Panc1 (cell line): ENCODE results near the gene TBXT.

Experiments used
- POLR2AphosphoS5 ChIP-seq: IDR thresholded peaks from 2 replicates; pipeline ENCODE4 v1.6.1; 2012; ENCODE audit warnings: mild to moderate bottlenecking, low read depth, low read length, moderate library complexity
- TF ChIP-seq, protein P1 (sequence below): fragments of 450-650 bp; IDR thresholded peaks from 2 replicates; pipeline ENCODE4 v1.5.1; 2017; ENCODE audit warnings: mild to moderate bottlenecking
- TF ChIP-seq, protein P2 (sequence below), 2 experiments: IDR thresholded peaks; 2 replicates each; pipeline ENCODE4 v1.6.1; 2011 to 2012; ENCODE audit warnings: low read depth in 2 of 2, control low read depth in 1 of 2, low read length in 1 of 2, mild to moderate bottlenecking in 1 of 2, moderate library complexity in 1 of 2; ENCODE audit not compliant: insufficient read depth in 1 of 2

DNA sequence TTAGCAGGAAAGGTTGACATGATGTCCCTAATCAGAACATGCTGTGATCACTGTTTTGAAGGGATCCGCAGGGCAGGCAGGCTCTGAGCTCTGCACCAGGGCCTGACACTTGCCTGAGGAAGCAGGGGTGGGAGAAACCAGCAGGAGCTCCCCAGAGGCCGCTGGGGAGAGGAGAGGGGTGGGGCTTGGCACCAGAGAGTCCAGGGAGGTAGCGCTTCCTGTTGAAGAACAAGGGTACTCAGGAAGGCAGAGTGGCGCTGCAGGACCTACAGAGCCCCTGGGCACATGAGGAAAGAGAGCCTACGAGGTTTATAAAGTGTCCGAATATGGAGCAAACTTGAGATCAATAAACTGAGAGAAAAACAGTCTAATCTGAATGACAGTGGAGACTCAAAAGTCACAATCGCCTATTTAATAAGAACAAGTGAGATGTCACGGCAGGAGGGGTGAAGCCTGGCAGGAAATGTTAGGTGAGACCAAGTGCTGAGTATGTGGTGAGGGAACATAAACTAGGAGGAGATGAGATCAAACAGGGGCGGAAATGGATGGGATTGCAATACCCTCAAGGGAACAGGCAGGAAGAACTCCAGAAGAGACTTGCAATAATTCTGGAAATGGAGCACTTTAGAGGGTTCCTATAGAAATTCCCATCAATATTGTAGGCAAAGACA, 5.8 kb upstream of the TBXT start:
- TF ChIP-seq, protein P1, sequence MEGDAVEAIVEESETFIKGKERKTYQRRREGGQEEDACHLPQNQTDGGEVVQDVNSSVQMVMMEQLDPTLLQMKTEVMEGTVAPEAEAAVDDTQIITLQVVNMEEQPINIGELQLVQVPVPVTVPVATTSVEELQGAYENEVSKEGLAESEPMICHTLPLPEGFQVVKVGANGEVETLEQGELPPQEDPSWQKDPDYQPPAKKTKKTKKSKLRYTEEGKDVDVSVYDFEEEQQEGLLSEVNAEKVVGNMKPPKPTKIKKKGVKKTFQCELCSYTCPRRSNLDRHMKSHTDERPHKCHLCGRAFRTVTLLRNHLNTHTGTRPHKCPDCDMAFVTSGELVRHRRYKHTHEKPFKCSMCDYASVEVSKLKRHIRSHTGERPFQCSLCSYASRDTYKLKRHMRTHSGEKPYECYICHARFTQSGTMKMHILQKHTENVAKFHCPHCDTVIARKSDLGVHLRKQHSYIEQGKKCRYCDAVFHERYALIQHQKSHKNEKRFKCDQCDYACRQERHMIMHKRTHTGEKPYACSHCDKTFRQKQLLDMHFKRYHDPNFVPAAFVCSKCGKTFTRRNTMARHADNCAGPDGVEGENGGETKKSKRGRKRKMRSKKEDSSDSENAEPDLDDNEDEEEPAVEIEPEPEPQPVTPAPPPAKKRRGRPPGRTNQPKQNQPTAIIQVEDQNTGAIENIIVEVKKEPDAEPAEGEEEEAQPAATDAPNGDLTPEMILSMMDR: no peak
- TF ChIP-seq POLR2AphosphoS5: no peak
- TF ChIP-seq, protein P2, sequence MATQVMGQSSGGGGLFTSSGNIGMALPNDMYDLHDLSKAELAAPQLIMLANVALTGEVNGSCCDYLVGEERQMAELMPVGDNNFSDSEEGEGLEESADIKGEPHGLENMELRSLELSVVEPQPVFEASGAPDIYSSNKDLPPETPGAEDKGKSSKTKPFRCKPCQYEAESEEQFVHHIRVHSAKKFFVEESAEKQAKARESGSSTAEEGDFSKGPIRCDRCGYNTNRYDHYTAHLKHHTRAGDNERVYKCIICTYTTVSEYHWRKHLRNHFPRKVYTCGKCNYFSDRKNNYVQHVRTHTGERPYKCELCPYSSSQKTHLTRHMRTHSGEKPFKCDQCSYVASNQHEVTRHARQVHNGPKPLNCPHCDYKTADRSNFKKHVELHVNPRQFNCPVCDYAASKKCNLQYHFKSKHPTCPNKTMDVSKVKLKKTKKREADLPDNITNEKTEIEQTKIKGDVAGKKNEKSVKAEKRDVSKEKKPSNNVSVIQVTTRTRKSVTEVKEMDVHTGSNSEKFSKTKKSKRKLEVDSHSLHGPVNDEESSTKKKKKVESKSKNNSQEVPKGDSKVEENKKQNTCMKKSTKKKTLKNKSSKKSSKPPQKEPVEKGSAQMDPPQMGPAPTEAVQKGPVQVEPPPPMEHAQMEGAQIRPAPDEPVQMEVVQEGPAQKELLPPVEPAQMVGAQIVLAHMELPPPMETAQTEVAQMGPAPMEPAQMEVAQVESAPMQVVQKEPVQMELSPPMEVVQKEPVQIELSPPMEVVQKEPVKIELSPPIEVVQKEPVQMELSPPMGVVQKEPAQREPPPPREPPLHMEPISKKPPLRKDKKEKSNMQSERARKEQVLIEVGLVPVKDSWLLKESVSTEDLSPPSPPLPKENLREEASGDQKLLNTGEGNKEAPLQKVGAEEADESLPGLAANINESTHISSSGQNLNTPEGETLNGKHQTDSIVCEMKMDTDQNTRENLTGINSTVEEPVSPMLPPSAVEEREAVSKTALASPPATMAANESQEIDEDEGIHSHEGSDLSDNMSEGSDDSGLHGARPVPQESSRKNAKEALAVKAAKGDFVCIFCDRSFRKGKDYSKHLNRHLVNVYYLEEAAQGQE (IDR thresholded peaks at IDR 0.05; ENCODE audit: insufficient read depth in 1 of 2, low read depth in 2 of 2, low read length in 1 of 2): no peak
